ENCODE data around the gene SLC22A15. TPM values are rescaled to one million over a fixed set of nuclear protein-coding genes. Genes with fewer than 3 reads are reported as not detected.

The SLC22A15 gene
- total RNA-seq, 4 donors from 2014 or later = 1.8 to 2.8 (median 2.3) TPM

DNA sequence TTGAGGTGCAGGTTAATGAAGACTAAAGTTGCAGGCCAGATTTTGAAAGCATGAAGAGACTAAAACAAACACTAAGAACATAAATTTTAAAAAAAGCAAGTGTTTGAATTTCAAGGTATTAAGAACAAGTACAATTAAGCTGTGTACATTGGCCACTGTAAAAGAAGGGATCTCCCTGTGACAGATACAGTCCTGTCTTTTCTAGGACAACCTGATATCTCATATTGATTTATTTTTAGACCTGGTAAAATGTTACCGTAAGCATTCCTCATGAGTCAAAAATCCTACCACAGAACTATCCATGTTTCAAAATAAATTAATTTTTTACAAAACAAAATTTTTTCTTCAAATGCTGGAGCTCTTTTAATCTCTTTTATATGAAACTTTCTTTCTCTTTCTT lies 39.4 kb downstream of the SLC22A15 start:
- Histone ChIP-seq H3K27me3 (no peaks in the 10 kb centered on the region), H3K27ac (replicated peaks in 1 of 4) (no peak overlapping the region), H3K9me3 (no peaks in the 10 kb centered on the region), H3K36me3 (no peaks in the 10 kb centered on the region), H3K4me3 (no peak overlapping the region), H3K4me1 (peaks cover 0 to 6% (median 0%) of the 10 kb centered on the region in 4 donors)
- intact Hi-C loops (cut with DNase I) = no loop called here
- 95% methylated on average over 1 of the region's 1 CpG for WGBS
- DNase-seq (ENCODE audit: extremely low spot score) = no peak
- TF ChIP-seq, protein P1, sequence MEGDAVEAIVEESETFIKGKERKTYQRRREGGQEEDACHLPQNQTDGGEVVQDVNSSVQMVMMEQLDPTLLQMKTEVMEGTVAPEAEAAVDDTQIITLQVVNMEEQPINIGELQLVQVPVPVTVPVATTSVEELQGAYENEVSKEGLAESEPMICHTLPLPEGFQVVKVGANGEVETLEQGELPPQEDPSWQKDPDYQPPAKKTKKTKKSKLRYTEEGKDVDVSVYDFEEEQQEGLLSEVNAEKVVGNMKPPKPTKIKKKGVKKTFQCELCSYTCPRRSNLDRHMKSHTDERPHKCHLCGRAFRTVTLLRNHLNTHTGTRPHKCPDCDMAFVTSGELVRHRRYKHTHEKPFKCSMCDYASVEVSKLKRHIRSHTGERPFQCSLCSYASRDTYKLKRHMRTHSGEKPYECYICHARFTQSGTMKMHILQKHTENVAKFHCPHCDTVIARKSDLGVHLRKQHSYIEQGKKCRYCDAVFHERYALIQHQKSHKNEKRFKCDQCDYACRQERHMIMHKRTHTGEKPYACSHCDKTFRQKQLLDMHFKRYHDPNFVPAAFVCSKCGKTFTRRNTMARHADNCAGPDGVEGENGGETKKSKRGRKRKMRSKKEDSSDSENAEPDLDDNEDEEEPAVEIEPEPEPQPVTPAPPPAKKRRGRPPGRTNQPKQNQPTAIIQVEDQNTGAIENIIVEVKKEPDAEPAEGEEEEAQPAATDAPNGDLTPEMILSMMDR (IDR thresholded peaks at IDR 0.05) = no peak
- TF ChIP-seq POLR2A (IDR thresholded peaks at IDR 0.05; ENCODE audit: low read depth) = no peak
- TF ChIP-seq EP300 (IDR thresholded peaks at IDR 0.05) = no peak
- TF ChIP-seq POLR2AphosphoS5 (IDR thresholded peaks at IDR 0.05) = no peak

GRCh38 chr1:116018007-116018406 lies 41.7 kb downstream of the SLC22A15 start:
- intact Hi-C loops (cut with DNase I) = no loop called here
- no peaks in the 10 kb centered on the region for H3K9me3 ChIP-seq
- H3K4me1 ChIP-seq = peaks cover 0 to 6% (median 0%) of the 10 kb centered on the region in 4 donors
- DNase-seq (ENCODE audit: extremely low spot score) = no peak
- H3K4me3 ChIP-seq = no peak overlapping the region
- H3K27ac ChIP-seq (replicated peaks in 1 of 4) = no peak overlapping the region
- H3K36me3 ChIP-seq = peaks cover 0 to 7% (median 3%) of the 10 kb centered on the region in 4 donors
- no peaks in the 10 kb centered on the region for H3K27me3 ChIP-seq
- WGBS = 88% methylated on average over 5 of the region's 5 CpGs
- TF ChIP-seq, protein P1 (IDR thresholded peaks at IDR 0.05) = no peak
- no peak for TF ChIP-seq POLR2A (IDR thresholded peaks at IDR 0.05; ENCODE audit: low read depth)
- TF ChIP-seq EP300 (IDR thresholded peaks at IDR 0.05) = no peak
- no peak for TF ChIP-seq POLR2AphosphoS5 (IDR thresholded peaks at IDR 0.05)

DNA sequence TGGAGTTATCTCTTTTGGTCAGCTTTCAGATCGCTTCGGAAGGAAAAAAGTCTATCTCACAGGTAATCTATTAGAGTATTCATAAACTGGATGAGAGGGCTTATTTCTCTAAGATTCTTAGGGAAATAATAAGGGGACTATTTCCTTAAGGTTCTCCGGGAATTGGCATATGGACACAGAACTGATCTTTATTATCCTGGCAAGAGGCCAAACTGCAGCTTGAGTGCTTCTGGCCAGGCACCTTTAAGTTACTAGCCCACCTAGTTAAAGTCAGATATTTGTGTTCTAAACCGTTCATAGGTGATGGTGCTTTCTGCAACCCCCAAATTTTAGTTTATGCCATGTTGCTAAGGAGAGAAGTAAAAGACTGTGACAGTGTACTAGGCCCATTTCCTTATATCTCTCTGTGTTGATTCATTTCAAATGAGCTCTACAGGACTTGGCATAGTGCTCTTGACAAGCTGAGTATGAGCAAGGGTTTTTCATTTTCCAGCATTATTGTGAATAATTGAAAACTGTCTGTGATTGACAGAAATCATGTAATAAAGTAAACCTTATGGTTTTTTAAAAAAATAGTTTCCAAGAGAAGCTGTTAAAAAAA lies 43.4 kb downstream of the SLC22A15 start:
- TF ChIP-seq POLR2A (IDR thresholded peaks at IDR 0.05; ENCODE audit: low read depth) (no peak), POLR2AphosphoS5 (IDR thresholded peaks at IDR 0.05) (no peak), EP300 (IDR thresholded peaks at IDR 0.05) (no peak)
- TF ChIP-seq, protein P1 (IDR thresholded peaks at IDR 0.05) = no peak
- no peaks in the 10 kb centered on the region for H3K9me3 ChIP-seq
- no peak for DNase-seq (ENCODE audit: extremely low spot score)
- H3K27ac ChIP-seq (replicated peaks in 1 of 4) = no peak overlapping the region
- peaks cover 0 to 6% (median 0%) of the 10 kb centered on the region in 4 donors for H3K4me1 ChIP-seq
- H3K27me3 ChIP-seq = no peaks in the 10 kb centered on the region
- WGBS = 80% methylated on average over 4 of the region's 4 CpGs
- H3K4me3 ChIP-seq = no peak overlapping the region
- intact Hi-C loops (cut with DNase I) = no loop called here
- peaks cover 0 to 7% (median 3%) of the 10 kb centered on the region in 4 donors for H3K36me3 ChIP-seq

DNA sequence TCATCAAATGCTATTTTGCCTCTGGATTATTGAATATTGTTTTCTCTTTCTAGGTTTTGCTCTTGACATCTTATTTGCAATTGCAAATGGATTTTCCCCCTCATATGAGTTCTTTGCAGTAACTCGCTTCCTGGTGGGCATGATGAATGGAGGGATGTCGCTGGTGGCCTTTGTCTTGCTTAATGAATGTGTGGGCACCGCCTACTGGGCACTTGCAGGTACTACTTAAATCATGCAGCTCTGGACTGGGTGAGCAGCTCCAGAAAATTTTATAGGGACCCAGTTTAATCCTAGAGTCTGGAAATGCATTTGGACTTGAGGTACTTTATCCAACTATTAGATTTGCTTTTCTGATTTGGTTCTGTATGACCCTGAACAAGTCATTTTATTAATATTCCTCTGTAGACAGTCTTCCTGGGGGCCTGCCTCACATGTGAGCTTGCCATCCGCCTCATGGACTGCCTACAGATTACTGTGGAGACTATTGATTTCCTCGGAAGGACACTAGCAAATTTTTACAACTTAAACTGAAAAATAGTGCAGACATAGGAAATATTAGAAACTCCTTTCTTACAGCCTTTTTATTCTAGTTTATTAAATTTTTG lies 44.5 kb downstream of the SLC22A15 start:
- no peak for DNase-seq (ENCODE audit: extremely low spot score)
- TF ChIP-seq POLR2A (IDR thresholded peaks at IDR 0.05; ENCODE audit: low read depth) (no peak), EP300 (IDR thresholded peaks at IDR 0.05) (no peak)
- TF ChIP-seq, protein P1 (IDR thresholded peaks at IDR 0.05) = peak; percentile 19 to 39 (median 24)
- intact Hi-C loops (cut with DNase I) = no loop called here
- no peaks in the 10 kb centered on the region for H3K9me3 ChIP-seq
- no peaks in the 10 kb centered on the region for H3K4me1 ChIP-seq
- no peak overlapping the region for H3K4me3 ChIP-seq
- 60% methylated on average over 5 of the region's 5 CpGs for WGBS
- no peaks in the 10 kb centered on the region for H3K27me3 ChIP-seq
- H3K27ac ChIP-seq (replicated peaks in 1 of 4) = no peak overlapping the region
- H3K36me3 ChIP-seq = peaks cover 0 to 7% (median 3%) of the 10 kb centered on the region in 4 donors

Data from esophagus muscularis mucosa (tissue), 4 donors.